ENCODE measurements around the gene NIPAL3. TPM values are rescaled to one million over a fixed set of nuclear protein-coding genes. Genes with fewer than 3 reads are reported as not detected.

The NIPAL3 gene
- total RNA-seq, 4 donors from 2014 or later, result 4.3 to 8.7 (median 5.8) TPM

- DNase-seq (no peak), ATAC-seq (no peak)
- H3K4me1 ChIP-seq, result no peaks in the 10 kb centered on the region
- no peaks in the 10 kb centered on the region for H3K36me3 ChIP-seq
- TF ChIP-seq POLR2A (IDR thresholded peaks at IDR 0.05) (no peak), CTCF (IDR thresholded peaks at IDR 0.05 in 4 of 5, conservative IDR thresholded peaks at IDR 0.05 in 1 of 5) (no peak)
- no peak overlapping the region for H3K27ac ChIP-seq
- no peak overlapping the region for H3K4me3 ChIP-seq
- in situ Hi-C loops (cut with MboI; ENCODE audit: low sequenced_read_pairs in 4 of 4) (no loop called here), intact Hi-C loops (cut with DNase I; ENCODE audit: low total_unique reads) (no loop called here)
- H3K9me3 ChIP-seq, result no peaks in the 10 kb centered on the region
- peaks cover 2 to 46% (median 28%) of the 10 kb centered on the region in 3 donors for H3K27me3 ChIP-seq
Observed at GRCh38 chr1:24504560-24504959, 89.0 kb downstream of the NIPAL3 start.

GRCh38 chr1:24505816-24506215 lies 90.2 kb downstream of the NIPAL3 start:
- no peak for DNase-seq
- no peak overlapping the region for H3K27ac ChIP-seq
- no peaks in the 10 kb centered on the region for H3K9me3 ChIP-seq
- H3K4me3 ChIP-seq, result no peak overlapping the region
- H3K27me3 ChIP-seq, result peaks cover 2 to 35% (median 28%) of the 10 kb centered on the region in 3 donors
- in situ Hi-C loops (cut with MboI; ENCODE audit: low sequenced_read_pairs in 4 of 4), result no loop called here
- no peak for ATAC-seq
- intact Hi-C loops (cut with DNase I; ENCODE audit: low total_unique reads), result no loop called here
- H3K4me1 ChIP-seq, result no peaks in the 10 kb centered on the region
- no peak for TF ChIP-seq POLR2A (IDR thresholded peaks at IDR 0.05)
- TF ChIP-seq CTCF (IDR thresholded peaks at IDR 0.05 in 4 of 5, conservative IDR thresholded peaks at IDR 0.05 in 1 of 5), result no peak
- no peaks in the 10 kb centered on the region for H3K36me3 ChIP-seq

- DNase-seq, result no peak
- Histone ChIP-seq H3K4me3 (no peak overlapping the region), H3K27me3 (peaks cover 0 to 26% (median 18%) of the 10 kb centered on the region in 3 donors), H3K4me1 (no peaks in the 10 kb centered on the region), H3K27ac (no peak overlapping the region), H3K9me3 (no peaks in the 10 kb centered on the region), H3K36me3 (no peaks in the 10 kb centered on the region)
- in situ Hi-C loops (cut with MboI; ENCODE audit: low sequenced_read_pairs in 4 of 4) (no loop called here), intact Hi-C loops (cut with DNase I; ENCODE audit: low total_unique reads) (no loop called here)
- no peak for TF ChIP-seq CTCF (IDR thresholded peaks at IDR 0.05 in 4 of 5, conservative IDR thresholded peaks at IDR 0.05 in 1 of 5)
- no peak for TF ChIP-seq POLR2A (IDR thresholded peaks at IDR 0.05)
- ATAC-seq, result no peak
Observed at GRCh38 chr1:24506691-24507381, 91.2 kb downstream of the NIPAL3 start.

- no peak for DNase-seq
- Histone ChIP-seq H3K4me1 (no peaks in the 10 kb centered on the region), H3K36me3 (no peaks in the 10 kb centered on the region), H3K27ac (no peak overlapping the region), H3K27me3 (peaks cover 0 to 20% (median 12%) of the 10 kb centered on the region in 3 donors), H3K4me3 (no peak overlapping the region), H3K9me3 (no peaks in the 10 kb centered on the region)
- no peak for ATAC-seq
- in situ Hi-C loops (cut with MboI; ENCODE audit: low sequenced_read_pairs in 4 of 4), result no loop called here
- intact Hi-C loops (cut with DNase I; ENCODE audit: low total_unique reads), result no loop called here
- TF ChIP-seq CTCF (IDR thresholded peaks at IDR 0.05 in 4 of 5, conservative IDR thresholded peaks at IDR 0.05 in 1 of 5) (no peak), POLR2A (IDR thresholded peaks at IDR 0.05) (no peak)
Observed at GRCh38 chr1:24507405-24507804, 91.8 kb downstream of the NIPAL3 start.

- peaks cover 0 to 11% (median 4%) of the 10 kb centered on the region in 3 donors for H3K27me3 ChIP-seq
- no peaks in the 10 kb centered on the region for H3K4me1 ChIP-seq
- ATAC-seq (no peak), DNase-seq (no peak)
- H3K9me3 ChIP-seq, result no peaks in the 10 kb centered on the region
- H3K4me3 ChIP-seq, result no peak overlapping the region
- no peak overlapping the region for H3K27ac ChIP-seq
- H3K36me3 ChIP-seq, result no peaks in the 10 kb centered on the region
- TF ChIP-seq POLR2A (IDR thresholded peaks at IDR 0.05) (no peak), CTCF (IDR thresholded peaks at IDR 0.05 in 4 of 5, conservative IDR thresholded peaks at IDR 0.05 in 1 of 5) (no peak)
- in situ Hi-C loops (cut with MboI; ENCODE audit: low sequenced_read_pairs in 4 of 4), result no loop called here
- intact Hi-C loops (cut with DNase I; ENCODE audit: low total_unique reads), result no loop called here
Observed at GRCh38 chr1:24508911-24509310, 93.3 kb downstream of the NIPAL3 start.
